HG03432 (cell line): Measurements from ENCODE around the gene DIO3.

ENCODE experiments used
- ATAC-seq: cut with Tn5 transposase; IDR thresholded peaks from one replicate; pipeline ENCODE4 v1.9.1; 2021; ENCODE audit warnings: mild to moderate bottlenecking, moderate library complexity; ENCODE audit not compliant: unreplicated experiment

Gene DIO3

DNA sequence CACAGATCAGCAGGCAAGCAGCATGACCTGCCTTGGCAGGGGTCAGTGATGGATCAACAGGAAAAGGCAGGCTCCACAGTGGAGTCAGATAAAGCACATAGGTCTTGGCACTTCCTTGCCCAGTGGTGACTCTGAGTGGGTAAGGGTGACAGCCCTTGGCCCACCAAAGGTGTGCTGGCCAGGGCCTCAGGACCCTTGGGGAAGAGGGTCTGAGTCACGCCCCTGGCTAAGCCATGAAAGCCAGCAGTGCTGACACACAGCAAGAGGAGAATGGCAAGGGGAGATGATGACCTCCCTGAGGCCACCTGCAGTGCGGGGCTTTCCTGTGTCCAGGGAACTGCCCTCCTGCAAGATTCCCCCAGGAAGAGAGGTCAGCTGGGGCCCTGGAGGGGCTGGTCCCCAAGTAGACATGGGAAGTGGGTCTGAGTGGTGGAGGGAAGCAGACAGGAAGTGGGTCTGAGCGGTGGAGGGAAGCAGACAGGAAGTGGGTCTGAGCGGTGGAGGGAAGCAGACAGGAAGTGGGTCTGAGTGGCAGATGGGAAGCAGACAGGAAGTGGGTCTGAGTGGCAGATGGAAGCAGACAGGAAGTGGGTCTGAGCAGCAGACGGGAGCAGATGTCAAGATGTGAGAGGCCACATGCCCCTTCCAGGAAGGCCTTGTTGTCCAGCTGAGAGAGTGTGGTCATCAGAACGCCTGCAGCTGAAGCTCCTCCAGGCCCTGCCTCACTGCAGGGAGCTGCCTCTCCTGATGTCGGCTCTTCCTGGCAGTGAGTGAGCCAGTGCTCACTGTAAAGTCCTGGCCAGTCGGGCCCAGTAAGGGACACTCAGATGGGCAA lies 34.8 kb downstream of the DIO3 start:
- ATAC-seq = no peak

DNA sequence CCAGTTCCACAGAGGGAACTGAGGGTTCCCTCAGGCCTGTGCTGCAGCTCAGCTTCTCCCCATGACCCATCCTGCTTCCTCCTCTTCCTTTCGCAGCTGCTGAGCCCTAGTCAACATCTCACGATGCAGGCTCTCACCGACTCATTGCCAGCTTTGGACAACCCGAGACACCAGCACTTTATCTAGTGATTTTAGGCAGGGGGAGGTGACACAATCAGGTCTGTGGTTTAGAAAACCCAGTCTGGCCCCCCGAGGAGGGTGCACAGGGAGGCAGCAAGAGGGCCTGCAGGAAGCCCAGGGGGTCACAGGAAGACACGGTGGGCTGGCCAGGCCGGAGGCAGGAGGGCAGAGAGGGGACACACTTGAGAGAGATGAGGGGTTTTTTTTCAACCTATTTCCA lies 35.4 kb downstream of the DIO3 start:
- ATAC-seq = no peak

DNA sequence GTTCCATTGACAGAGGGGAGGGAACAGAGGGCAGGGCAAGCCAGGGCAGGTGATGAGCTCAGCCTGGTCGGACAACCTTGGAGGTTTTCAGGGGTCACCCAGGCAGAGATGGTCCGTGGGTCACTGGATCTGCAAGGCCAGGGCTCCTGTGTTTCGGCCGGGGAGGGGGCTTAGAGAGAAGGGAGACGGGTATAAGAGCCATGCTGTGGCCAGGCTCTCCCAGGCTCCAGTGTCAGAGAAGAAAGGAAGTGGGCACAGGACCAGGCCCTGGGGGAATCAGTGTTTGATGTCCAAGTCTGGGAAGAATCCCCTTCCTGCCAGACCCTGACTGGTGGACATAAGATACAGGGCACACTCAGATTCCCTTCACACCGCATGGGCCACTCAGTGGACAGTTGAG lies 36.9 kb downstream of the DIO3 start:
- ATAC-seq = no peak

DNA sequence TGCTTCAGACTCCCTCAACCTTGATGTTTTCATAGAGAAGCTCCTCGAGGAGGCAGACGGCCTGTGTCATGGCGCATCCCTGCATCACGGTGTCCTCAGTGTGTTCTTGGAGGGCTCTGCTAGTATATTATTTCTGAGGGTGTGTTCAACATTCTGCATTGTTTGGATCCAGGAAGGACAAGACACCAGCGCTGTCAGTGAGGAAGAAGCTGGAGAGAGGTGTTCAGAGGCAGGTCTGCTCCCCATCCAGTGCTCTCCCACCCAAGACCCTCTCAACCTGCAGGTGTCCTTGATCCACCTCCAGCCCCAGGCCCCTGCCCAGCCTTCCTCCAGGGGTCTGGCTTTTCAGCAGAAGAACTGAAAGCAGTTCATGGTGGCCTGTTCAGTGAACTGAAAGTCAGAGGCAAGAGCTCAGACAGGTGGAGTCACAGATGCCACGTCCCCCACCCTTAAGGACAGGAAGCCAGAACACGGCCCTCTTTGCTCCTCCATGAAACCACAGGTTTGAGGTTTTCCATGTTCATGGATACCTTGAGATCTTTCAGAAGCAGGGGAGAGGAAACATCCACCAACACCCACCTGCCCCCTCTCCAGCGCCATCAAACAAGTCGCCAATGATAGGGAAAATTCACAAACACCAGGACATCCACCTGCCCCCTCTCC lies 37.4 kb downstream of the DIO3 start:
- ATAC-seq = no peak

DNA sequence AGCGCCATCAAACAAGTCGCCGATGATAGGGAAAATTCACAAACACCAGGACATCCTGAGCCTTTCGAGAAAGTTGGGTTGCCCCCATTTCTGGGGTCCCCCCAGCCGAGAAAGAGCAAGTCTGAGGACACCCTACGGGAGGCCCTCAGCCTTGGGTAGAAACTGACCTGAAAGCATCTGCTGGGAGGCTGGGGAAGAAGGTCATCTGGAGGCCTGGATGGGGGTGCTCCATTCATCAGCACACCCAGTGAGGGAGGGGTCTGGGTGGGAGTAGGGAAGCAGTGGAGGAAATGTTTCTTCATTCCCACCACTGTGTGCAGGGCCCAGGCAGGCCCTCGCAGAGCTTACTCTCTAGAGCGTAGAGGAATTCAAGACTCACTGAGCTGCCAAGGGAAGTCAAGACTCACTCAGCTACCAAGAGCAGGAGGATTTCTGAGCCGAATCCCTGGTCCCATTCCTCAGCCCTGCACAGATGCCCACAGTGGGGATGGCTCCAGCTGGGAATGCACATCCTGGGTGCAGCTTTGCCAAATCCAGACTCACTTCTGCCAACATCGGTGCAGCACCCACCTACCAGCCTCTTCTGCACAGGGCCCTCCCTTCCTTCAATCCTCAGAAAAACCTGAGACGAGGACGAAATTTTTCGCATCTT lies 38.1 kb downstream of the DIO3 start:
- ATAC-seq = no peak

DNA sequence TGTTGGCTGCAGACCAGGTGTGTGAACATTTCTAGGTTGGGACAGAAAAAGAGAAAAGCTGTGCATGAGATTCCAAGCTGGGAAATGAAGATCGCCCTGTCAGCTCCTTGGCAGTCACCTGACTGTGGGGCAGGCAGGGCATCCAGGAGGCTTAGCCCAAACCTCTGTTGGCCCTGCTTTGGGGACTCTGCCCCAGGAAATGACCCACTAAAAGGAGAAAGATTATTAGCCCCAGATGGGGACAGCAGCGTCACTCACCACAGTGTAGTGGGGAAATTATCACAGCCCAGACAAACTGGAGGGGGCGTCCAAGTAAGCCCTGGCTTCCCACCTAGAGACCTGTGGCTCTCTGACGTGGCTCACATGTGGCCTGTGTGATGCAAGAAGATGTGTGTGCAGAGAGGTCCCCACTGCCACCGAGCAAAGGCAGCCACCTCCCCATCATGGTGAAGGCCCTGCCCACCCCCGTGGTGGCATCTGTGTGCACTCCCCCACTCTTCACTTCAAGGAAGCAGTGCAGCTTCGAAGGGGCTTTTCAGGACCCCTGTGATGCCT lies 39.1 kb downstream of the DIO3 start:
- no peak for ATAC-seq

DNA sequence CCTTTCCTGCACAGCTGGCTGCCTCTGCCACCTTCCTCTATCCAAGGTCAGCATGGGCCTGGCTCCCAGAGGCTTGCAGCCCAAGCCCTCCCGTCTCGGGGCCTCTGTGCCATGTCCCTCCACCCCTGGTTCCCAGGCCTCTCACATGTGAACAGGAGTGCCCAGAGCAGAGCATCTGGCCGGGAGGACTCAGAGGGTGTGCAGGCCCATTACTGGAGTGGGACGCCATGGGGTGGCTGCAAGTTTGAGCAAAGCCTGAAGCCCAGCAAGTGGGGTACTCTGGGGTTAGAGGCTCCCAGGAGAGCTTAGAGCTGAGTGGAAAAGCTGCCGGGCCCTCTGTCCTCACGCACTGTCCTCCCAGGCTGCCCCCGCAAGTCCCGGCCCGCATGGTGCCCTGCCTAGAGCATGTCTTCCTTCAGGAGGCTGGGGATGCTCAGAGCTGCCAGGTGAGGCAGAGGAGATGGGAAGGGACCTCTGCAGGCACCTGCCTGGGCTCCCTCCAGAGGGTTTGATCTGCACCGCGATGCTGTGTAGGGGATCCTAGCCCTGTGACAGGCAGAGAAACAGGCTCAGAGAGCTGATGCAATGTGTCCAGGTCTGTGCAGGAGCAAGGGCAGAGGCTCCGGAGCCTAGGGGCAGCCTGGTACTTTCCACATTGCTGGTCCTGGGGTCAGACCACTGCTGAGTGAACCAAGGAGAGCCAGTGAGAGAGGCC lies 39.8 kb downstream of the DIO3 start:
- no peak for ATAC-seq

DNA sequence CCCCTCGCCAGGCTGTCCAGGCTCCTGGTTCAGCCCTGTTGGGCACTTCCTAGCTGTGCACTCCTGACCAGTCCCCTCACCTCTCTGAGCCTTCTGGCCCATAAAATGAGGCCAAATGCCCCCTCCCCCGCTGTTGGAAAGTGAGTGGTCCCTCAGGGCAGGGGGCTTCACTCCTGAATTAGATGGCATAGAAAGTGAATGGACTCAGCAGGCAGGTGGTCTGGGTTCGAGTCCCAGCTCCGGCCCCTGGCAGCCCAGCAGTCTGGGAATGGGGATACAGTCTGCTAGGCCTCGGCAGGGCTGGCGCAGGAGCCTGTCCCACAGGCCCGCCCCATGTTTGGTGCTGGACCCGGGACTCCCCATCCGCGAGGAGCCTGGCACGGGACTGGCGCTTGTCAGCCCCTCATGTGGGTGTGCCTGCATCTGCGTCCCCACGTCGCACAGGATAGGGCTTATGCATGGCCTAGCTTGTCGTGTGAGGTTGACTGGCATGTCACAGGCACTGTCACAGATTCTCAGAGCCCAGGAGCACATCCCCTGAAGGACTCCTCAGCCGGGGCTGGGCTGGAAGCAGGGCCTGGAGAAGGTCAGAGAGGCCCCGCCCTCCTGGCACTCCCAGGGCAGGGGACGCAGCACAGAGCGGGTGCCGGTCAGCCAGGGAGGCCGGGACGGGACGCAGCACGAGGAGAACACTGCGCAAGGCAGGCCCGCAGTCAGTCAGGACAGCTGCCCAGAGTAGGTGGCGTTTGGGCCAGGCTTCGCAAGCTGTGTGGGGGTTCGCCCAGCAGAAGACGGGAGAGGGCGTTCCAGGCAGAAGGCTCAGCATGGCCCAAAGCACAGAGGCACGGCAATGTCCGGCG lies 40.5 kb downstream of the DIO3 start:
- no peak for ATAC-seq

DNA sequence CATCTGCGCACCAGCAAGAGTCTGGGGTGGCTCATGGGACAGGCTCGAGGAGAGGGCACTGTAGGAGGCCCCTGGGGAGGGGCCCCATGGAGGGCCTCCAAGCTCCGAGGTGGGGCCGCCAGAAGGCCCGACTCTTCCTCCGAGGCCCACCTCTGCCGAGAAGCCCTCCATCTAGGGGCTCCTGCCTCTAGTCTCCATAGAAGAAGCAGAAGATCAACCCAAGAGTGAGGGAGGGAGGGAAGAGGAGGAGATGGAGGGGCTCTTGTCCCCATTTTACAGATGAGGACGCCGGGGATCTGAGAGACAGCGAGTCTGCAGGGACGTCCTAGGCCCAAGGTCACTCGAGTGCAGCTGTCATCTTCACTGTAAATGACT lies 41.2 kb downstream of the DIO3 start:
- no peak for ATAC-seq

DNA sequence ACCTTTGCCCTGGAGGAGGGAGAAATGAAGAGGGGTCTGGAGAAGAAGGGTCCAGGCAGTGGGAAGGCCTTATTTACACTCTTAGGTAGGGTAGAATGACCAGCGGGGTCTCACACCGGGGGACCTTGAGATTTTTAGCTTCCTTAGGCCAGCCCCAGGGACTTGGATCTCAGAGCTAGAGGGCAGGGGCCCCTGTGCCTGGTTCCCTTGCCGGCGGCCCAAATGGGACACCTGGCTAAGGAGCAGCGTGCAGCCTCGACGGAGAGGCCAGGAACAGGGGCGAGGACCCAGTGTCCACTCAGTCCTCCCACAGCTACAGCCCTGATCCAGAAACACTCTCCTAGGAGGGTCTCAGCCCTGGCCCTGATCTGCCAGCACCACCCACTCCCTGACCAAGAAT lies 41.8 kb downstream of the DIO3 start:
- no peak for ATAC-seq

DNA sequence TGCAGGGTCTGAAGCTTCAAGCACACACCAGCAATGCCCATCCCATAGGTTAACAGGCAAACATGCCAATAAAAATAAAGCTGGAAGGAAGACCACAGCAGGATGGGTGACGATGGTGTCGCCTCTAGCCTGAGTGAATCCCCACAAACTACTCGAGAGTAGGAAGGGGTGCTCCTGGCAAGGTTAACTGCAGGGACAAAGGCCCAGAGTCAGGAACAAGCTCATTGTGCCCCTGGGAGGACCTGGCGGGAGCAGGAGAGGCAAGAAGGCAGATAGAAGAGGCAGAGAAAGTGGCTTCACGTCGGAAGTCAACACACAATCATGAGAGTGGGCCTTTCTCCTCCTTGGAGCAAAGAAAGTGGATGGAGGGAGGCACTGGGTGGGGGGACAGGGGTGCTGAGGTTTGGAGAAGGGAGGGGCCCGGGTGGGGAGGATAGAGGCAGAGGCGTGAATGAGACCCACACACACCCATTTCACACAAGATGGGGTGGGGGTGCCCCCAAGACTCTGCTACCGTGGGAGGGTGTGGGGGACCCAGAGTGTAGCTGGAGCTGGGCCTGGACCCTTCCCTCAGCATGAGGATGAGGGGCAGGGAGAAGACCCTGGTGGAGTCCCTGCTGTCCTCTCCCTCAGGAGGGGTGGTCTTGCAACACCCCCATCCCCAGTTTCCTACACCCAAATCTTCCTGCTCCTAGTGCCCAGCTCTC lies 43.1 kb downstream of the DIO3 start:
- ATAC-seq = no peak

DNA sequence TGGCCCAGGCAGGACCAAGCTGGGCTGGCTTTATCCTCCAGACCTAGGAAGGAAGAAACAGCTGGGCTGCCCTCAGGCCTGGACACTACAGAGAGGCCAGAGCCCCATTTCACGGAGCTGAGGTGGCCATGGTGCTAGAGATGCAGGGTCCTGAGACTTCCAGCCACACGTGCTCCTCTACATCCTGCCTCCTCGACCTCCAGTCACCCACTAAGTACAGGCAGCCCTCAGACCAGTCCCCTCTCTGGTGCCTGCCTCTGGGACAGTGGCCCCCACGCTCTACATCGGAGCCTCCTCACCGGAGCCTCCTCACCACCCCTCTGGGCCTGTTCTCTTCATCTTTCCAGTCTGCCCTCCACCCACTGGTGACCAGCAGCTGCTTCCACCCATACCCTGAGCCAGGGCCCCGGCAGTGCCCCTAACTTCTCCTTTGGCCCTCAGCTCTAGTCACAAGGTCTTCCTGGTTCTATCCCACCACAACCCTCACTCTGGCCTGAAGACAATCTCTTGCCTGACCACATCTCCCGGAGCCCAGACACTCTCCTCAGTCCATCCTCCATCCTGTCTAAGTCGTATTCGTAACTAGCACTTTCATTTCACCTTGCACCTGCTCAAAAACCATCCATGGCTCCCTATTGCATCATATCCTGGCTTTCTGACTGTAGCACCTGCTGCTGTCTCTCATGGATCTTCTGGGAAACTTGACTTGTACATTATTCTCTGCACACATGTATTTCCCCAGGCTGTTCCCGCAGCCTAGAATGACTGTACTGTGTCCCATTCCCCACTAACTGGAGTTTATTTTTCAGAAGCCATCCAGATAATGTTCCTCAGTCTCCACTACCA lies 43.9 kb downstream of the DIO3 start:
- ATAC-seq = no peak

DNA sequence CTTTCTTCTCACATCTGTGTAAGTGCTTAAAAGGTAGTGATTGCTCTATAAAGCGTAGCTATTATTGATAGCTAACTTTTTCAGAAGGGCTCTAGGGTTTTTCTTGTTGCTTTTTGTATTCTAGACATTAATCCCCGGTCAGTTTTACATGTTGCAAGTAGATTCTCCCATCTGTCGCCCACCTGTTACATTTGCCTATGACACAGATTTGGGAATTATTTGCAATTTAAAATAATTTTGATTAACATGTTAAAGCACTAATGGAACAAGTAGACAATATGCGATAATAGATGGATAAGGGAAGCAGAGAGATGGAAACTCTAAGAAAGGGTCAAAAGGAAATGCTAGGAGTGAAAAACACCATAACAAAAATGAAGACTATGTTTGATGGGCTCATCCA lies 44.5 kb downstream of the DIO3 start:
- no peak for ATAC-seq
